ENCODE results near the gene PRDM12.

Gene PRDM12

DNA sequence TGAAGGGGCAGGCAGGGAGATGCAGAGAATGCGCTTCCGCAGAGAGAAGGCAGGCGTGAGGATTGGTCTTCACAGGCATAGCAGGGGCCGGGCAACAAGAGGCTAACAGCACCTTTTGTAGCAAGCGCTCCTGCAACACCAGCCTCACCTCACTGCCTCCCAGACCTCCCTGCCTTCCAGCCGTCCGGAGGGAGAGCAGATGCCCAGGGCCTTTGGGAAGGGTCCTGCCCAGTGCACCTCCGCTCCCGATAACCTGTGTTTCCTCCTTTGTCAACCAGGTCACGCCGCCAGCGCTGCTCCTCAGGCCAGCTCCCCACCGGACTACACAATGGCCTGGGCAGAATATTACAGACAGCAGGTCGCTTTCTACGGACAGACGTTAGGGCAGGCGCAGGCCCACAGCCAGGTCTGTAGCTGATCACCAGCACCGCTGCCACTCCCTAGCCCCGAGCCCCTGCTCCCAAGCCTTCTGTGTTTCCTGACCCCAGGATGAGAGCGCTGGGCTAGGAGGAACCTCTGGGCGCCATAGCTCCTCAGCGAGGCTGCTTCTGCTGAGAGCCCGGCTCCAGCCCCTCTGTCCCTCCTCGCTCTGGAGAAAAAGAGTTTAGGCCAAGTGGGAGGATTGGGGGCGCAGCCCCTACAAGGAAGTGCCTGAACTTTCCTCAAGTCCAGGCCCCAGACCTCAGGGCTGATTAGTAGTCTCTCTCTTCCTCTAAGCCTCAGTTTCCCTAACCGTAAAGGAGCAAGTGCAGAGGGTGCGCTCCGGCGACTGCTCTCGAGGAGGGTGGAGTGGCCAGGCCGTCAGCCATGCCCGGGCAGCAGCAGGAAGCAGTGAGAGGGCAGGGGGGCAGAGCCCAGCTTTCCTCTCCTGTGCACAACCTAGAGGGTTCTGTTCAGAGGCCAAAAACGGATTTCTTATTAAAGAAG, 28.4 kb upstream of the PRDM12 start:
- no peak for DNase-seq (ENCODE audit: low read depth in 3 of 3, low spot score in 1 of 3)

DNA sequence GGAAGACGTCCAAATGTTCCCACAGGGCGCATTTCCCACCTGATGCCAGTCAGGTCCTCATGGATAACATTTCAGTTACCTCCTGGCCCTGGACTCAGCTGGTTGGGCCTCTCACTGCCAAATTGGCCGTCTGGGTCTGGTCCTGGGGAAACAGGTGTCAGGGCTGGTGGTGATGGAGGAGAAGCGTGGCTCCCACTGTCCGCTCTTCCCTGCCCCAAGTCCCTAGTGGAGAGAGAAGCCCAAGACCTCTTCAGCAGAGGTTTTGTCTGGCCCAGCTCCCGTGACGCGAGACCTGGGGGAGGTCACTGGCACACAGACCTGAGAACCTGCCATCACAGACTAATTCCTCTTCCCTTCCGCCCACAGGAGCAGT, 27.8 kb upstream of the PRDM12 start:
- no peak for DNase-seq (ENCODE audit: low read depth in 3 of 3, low spot score in 1 of 3)

DNA sequence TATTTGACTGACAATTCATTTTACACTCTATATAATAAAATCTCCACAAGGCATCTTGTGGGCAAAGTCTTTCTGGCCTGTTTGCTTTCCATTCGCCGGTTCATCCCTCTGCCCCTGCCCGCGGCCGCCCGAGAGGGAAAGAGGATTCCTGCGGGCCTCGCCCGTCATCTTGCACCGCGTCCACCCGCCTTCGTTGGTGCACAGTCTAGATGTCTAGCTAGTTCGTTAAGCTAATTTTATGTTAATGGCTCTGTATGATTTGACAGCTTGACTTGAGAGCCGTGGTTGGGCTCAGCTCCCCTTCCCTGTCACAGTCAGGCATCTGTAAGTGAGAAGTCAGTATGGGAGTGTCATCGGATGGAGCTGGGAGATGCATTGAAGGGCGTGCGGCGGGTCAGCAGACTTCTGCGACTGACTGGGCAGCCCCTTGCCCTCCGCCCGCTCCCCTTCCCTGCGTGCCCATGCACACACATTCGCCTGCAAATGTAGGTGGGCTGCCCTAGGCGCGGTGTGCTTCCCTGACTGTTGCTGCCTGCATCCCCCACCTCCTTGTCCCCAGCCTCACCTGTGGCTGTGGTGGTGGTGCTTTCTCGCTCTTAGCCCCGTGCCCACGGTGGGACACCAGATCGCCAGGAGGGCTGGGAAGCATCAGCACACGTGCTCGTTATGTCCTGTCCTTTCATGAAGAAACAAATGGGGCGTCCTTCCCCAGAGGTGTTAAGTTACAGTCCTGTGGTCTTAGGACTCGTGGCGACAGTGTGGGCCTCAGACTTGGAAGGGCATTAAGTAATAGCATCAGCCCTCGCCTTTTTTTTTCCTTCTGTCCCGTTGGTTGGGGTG, 25.9 kb upstream of the PRDM12 start:
- no peak for DNase-seq (ENCODE audit: low read depth in 3 of 3, low spot score in 1 of 3)

DNA sequence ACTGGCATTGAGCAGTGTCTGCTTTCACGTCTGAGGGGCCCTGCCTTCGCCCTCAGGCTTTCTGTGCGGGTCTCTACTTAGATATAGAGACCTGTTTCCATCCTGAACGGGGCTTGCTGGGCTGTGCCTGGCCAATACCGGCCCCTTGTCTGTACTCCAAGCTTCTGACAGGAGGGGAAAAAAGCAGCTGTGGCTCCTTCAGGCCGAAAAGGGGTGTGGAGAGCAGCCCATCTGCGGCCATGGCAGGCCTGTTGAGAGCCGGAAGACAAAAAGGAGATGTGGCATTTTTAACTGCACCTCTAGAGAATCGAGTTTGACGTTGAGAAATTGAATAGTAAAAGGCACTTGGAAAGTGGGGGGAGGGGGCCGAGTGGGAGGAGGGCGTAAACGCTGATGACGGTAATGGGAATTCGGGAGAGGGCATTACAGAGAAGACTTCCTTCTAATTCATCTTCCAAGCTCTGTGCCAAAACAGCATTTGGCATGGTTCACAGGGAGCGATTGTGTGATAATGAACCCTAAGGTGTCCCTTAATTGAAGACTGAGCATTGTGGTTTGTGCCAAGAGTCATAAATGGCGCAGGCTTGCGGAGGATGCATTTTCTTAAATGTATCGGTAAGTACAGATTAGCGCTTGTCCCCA, 25.1 kb upstream of the PRDM12 start:
- DNase-seq (ENCODE audit: low read depth in 3 of 3, low spot score in 1 of 3), result no peak

DNA sequence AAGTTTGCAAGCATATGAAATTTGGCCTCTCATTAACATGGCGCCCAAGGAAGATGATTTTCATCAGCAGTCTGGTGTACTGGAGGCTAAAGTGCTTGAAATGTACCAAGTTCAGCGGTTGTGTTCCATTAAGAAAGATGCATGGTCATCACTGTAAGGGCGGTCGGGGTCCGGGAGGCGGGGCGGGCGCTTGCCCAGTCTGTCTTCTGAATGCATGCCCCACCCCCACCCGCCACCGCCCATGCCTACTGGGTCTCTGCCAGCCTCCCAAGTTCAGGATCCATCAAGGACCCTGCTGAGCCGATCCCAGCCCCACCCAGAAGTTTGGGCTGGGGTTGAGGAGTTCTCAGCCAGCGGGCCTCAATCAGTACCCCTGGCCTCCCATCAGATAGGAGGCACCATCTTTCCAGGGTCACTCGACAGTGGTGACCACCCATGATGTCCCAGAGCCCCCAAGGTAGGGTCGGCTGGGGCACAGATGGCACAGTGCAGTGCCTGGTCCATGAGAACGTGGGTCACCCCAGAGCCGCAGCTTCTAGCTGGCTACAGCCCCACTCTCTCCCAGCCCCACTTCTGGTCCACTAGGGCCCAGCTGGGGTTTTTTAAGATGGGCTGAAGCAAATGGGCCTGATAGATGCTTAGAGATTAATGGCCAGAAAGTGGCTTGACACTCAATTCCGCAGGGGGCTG, 24.4 kb upstream of the PRDM12 start:
- no peak for DNase-seq (ENCODE audit: low read depth in 3 of 3, low spot score in 1 of 3)

- DNase-seq (ENCODE audit: low read depth in 3 of 3, low spot score in 1 of 3), result no peak
These were observed 23.7 kb upstream of the PRDM12 start for GRCh38 chr9:130640681-130641080.

- no peak for DNase-seq (ENCODE audit: low read depth in 3 of 3, low spot score in 1 of 3)
These were observed 21.5 kb upstream of the PRDM12 start for GRCh38 chr9:130642926-130643325.

DNA sequence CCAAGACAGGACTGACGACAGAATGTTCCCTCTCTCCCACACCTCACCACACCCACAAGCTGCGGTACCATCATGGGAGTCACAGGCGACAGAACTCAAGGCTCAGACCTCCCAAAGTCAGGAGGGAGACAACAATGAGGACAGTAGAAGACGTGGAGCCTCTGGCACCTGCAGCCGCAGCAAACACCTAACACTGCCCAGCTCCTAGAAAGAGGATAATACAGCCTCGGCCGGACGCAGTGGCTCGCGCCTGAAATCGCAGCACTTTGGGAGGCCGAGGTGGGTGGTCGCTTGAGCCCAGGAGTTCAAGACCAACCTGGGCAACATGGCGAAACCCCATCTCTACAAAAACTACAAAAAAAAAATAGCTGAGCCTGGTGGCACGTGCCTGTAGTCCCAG, 13.2 kb upstream of the PRDM12 start:
- no peak for DNase-seq (ENCODE audit: low read depth in 3 of 3, low spot score in 1 of 3)

- DNase-seq (ENCODE audit: low read depth in 3 of 3, low spot score in 1 of 3), result no peak
These were observed 12.6 kb upstream of the PRDM12 start for GRCh38 chr9:130651752-130652151.

DNA sequence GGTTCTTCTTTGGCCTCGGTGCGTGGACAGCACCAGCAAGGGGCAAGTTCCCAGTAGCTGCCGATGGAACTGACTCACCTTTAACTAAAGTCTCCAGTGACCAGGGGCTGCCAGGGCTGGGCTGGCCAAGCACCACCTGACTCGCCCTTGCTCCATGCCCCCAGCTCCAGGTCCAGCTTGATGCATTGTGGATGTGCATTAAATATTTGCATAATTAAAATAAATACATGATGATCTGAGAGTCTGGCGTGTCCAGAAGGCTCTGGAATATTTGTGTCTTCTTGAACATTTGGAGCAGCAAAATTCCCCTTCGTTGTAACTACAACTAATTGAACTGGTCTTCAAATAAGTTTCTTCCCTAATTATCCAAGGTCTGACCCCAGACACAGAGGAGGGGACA, 9.5 kb upstream of the PRDM12 start:
- no peak for DNase-seq (ENCODE audit: low read depth in 3 of 3, low spot score in 1 of 3)

- DNase-seq (ENCODE audit: low read depth in 3 of 3, low spot score in 1 of 3), result no peak
These were observed 5.3 kb upstream of the PRDM12 start for GRCh38 chr9:130658893-130659698.

GRCh38 chr9:130659699-130660248, 4.6 kb upstream of the PRDM12 start:
- no peak for DNase-seq (ENCODE audit: low read depth in 3 of 3, low spot score in 1 of 3)

DNA sequence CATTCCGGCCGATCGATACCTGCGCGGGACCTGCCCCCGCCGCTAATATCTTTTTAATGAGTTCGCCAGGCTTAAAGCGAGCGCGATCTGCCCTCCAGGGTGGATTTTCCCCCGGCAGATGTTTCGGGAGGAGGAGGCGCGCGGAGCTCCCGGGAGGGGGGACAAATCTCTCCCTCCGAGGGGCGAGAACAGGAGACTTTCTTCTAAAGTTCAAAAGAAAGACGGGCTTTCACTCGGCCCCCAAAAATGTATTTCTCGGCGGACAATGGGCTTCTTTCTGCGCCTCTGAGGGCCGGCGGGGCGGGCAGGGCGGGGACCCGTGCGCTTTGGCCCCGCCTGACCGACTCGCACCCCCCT, 4.1 kb upstream of the PRDM12 start:
- no peak for DNase-seq (ENCODE audit: low read depth in 3 of 3, low spot score in 1 of 3)

DNA sequence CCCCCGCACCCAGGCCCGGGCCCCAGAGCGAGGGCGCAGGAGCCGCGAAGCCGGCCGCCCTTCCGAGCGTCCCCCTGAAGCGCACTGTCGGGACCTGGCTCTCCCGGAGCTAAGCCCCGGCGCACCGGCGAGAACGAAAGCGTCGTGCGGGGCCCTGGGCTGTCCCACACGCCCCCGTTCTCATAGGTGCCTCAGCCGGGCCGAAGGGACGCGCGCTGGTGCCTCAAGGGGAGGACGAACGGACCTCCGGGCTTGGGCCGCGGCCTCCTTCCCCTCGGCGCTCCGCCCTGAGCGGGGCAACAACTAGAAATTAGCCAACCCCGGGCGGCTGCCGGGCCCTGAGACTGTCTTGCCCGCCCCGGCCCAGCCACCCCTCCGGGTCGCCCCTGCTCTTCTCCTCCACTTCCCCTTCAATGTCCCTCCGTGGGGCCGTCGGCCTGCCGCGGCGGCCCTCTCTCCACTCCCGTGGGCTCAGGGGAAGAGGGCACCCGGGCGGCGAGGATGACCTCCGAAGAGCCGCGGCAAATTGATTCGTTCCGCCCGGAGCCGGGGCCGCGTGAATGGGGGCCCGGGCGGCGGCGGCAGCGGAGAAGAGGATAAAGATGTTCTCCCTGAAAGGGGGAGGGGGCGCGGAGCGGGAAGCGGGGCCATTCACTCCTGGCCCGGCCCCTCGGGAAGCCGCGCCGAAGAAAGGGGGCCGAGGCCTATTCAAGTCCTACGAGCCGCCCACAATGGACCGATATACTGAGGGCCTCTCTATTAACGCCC, 3.5 kb upstream of the PRDM12 start:
- DNase-seq (ENCODE audit: low read depth in 3 of 3, low spot score in 1 of 3), result no peak

DNA sequence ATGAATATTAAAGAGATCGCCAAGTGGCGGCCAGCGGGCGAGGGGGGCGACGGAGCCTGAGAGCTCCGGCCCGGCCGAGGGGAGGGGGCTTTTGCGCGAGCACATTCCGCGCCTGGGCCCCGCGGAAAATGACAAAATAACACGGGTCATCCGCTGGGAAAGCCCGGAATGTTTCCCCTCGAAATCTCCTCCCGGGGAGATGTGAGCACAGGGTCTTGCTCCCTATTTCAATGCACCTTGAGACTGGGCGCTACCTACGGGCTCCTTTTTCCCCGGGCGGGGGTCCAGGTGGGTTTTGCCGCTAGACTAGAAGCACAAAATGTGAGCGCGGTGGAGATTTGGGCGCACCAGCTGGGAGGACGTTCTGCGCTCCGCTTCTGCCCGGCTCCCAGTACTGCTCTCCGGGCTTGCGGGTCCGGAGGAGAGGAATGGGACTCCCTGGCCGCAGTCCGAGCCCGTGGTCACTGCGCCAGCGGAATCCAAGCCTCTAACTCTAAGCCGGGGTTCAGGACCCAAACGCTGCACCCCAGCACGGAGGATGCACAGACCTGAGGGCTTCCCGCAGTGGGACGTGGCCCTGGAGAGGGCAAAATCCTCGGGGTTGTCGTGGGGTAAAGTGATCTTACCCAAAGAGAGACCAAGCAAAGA, 2.8 kb upstream of the PRDM12 start:
- no peak for DNase-seq (ENCODE audit: low read depth in 3 of 3, low spot score in 1 of 3)

GRCh38 chr9:130662099-130662969, 2.1 kb upstream of the PRDM12 start:
- DNase-seq (ENCODE audit: low read depth in 3 of 3, low spot score in 1 of 3), result no peak

GRCh38 chr9:130662970-130663257, 1.5 kb upstream of the PRDM12 start:
- DNase-seq (ENCODE audit: low read depth in 3 of 3, low spot score in 1 of 3), result no peak

Data from stimulated activated CD4-positive, alpha-beta T cell treated with anti-CD3 and anti-CD28 coated beads, TNF-alpha, amount 100 ng/mL, for 1 hour (primary cell).